Prostate gland (tissue), 2 donors: Measurements from ENCODE around the gene CHST11. TPM values are rescaled to one million over a fixed set of nuclear protein-coding genes. Genes with fewer than 3 reads are reported as not detected.

ENCODE experiments used
- DNase-seq: peaks from one replicate; pipeline ENCODE4 v3.0.0-alpha.2; 2019; ENCODE audit warnings: low spot score
- H3K27ac ChIP-seq, 2 donors: fragments of 200-600 bp; sonication (generic); 2 replicates each; pipeline ENCODE4 v1.5.1; 2017 to 2019
- H3K27me3 ChIP-seq: fragments of 200-600 bp; sonication (generic); replicated peaks from 2 replicates; pipeline ENCODE4 v1.5.1; 2019; ENCODE audit not compliant: insufficient read depth
- H3K36me3 ChIP-seq, 2 donors: fragments of 200-600 bp; sonication (generic); 1 replicate in 1 of 2; 2 replicates in 1 of 2; pipeline versions ENCODE4 v1.5.1 to v1.8.1; 2017 to 2019
- H3K4me1 ChIP-seq: fragments of 200-600 bp; sonication (generic); replicated peaks from 2 replicates; pipeline ENCODE4 v1.5.1; 2019
- H3K4me3 ChIP-seq, 2 donors: fragments of 200-600 bp; sonication (generic); 2 replicates each; pipeline ENCODE4 v1.5.1; 2017 to 2019
- H3K9me3 ChIP-seq: fragments of 200-600 bp; sonication (generic); 2 replicates; pipeline ENCODE4 v1.5.1; 2017
- CTCF ChIP-seq, 4 experiments: fragments of 200-600 bp in 2 of 4; fragments of 450-650 bp in 2 of 4; sonication (generic) in 2 of 4; IDR thresholded peaks; 1 replicate in 3 of 4; 2 replicates in 1 of 4; pipeline ENCODE4 v1.5.1; 2016 to 2019; ENCODE audit warnings: antibody characterized with exemption in 4 of 4, mild to moderate bottlenecking in 2 of 4, moderate library complexity in 2 of 4
- POLR2A ChIP-seq: fragments of 450-650 bp; IDR thresholded peaks from one replicate; pipeline ENCODE4 v1.6.1; 2016; ENCODE audit warnings: antibody characterized with exemption, mild to moderate bottlenecking
- POLR2AphosphoS5 ChIP-seq: sonication (generic); formaldehyde crosslinking; IDR thresholded peaks from one replicate; pipeline ENCODE4 v1.6.1; 2017; ENCODE audit warnings: antibody characterized with exemption
- WGBS: methylation state at CpG from one replicate; pipeline ENCODE4 v1.1.5; 2018; 5-methylcytosine and 5-hydroxymethylcytosine counted together
- intact Hi-C: fragments of 100-400 bp; cut with DNase I; formaldehyde crosslinking; loops from one replicate; pipeline ENCODE4 v1.14.2; 2022
- total RNA-seq, 2 donors: library from RNA; depleted of rRNA; stranded (reverse); fragments of >200 nt; gene quantifications; one replicate each; pipeline ENCODE4 v1.1.0, GENCODE V29; 2016

CHST11 gene
- total RNA-seq, 2 donors from 2014 or later, result 10.4 to 25.4 TPM

GRCh38 chr12:104477510-104478390, 21.0 kb downstream of the CHST11 start:
- Histone ChIP-seq H3K36me3 (no peaks in the 10 kb centered on the region), H3K27ac (no peak overlapping the region), H3K4me3 (no peak overlapping the region), H3K9me3 (no peaks in the 10 kb centered on the region), H3K4me1 (no peaks in the 10 kb centered on the region), H3K27me3 (no peaks in the 10 kb centered on the region)
- TF ChIP-seq POLR2AphosphoS5 (no peak), CTCF (IDR thresholded peaks at IDR 0.05) (no peak)
- intact Hi-C loops, result no loop called here
- WGBS, result 73% methylated on average over 6 of the region's 6 CpGs
- no peak for DNase-seq

DNA sequence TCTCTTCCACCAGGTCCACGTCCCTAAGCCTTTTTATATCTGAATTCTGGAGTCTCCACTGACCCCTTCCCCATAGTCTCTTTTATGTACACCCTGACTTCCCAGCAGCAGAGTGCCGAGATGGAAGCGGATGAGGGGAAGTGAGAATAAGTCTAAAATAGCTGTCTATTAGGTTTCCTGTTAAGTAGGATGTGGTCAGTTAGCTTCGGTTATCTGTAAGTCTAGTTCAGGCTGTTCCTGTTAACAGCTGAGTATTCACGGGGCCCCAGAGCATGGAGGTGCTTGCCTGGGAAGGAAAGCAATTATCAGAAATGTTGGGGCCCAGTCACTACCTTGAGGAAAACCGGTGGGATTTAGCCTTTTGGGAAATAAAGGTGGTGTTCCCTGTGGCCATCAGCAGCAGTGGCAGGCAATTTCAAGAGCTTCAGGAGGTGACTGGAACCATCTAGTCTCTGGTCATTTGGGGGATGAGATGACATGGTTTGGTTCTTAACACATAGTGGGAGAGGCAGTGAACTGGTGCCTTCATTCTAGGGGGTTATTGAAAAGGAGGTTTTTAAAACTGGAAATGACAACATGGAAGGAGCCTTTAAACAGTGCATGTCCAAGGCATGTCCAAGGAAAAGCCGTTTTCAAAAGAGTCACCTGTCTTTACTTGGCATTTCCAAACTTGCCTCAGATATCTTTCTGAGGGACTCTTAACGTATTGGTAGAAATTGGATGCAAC, 21.8 kb downstream of the CHST11 start:
- Histone ChIP-seq H3K4me1 (no peaks in the 10 kb centered on the region), H3K4me3 (no peak overlapping the region), H3K27me3 (no peaks in the 10 kb centered on the region), H3K27ac (no peak overlapping the region), H3K36me3 (no peaks in the 10 kb centered on the region), H3K9me3 (no peaks in the 10 kb centered on the region)
- intact Hi-C loops, result no loop called here
- 67% methylated on average over 8 of the region's 8 CpGs for WGBS
- DNase-seq, result no peak
- TF ChIP-seq POLR2A (no peak), CTCF (IDR thresholded peaks at IDR 0.05) (no peak), POLR2AphosphoS5 (no peak)

GRCh38 chr12:104479123-104479662, 22.4 kb downstream of the CHST11 start:
- TF ChIP-seq POLR2AphosphoS5 (no peak), POLR2A (no peak), CTCF (IDR thresholded peaks at IDR 0.05) (no peak)
- no peaks in the 10 kb centered on the region for H3K36me3 ChIP-seq
- no peaks in the 10 kb centered on the region for H3K27me3 ChIP-seq
- H3K4me1 ChIP-seq, result no peaks in the 10 kb centered on the region
- no peak for DNase-seq
- intact Hi-C loops, result no loop called here
- 88% methylated on average over 3 of the region's 3 CpGs for WGBS
- H3K27ac ChIP-seq, result no peak overlapping the region
- no peak overlapping the region for H3K4me3 ChIP-seq
- H3K9me3 ChIP-seq, result no peaks in the 10 kb centered on the region

DNA sequence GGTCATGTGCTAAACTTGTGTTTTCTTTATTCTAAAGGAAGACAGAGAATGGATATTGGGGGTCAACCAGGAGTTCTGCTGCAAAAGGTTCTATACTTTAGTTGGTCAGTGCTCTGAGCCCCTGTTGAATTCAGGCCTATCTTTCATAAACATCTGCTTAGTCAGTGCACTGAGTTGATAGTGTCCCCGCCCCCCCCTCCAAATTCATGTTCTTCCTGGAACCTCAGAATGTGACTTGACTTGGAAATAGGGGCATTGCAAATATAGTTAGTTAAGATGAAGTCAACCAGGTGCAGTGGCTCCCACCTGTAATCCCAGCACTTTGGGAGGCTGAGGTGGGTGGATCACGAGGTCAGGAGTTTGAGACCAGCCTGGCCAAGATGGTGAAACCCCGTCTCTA, 23.3 kb downstream of the CHST11 start:
- no peaks in the 10 kb centered on the region for H3K4me1 ChIP-seq
- H3K4me3 ChIP-seq, result no peak overlapping the region
- no peak for DNase-seq
- intact Hi-C loops, result no loop called here
- H3K27me3 ChIP-seq, result no peaks in the 10 kb centered on the region
- H3K36me3 ChIP-seq, result no peaks in the 10 kb centered on the region
- H3K9me3 ChIP-seq, result no peaks in the 10 kb centered on the region
- TF ChIP-seq POLR2AphosphoS5, result no peak
- TF ChIP-seq CTCF (IDR thresholded peaks at IDR 0.05), result no peak
- TF ChIP-seq POLR2A, result no peak
- WGBS, result 96% methylated on average over 3 of the region's 3 CpGs
- H3K27ac ChIP-seq, result no peak overlapping the region
